ENCODE data around the gene KCNH4. TPM values are rescaled to one million over a fixed set of nuclear protein-coding genes. Genes with fewer than 3 reads are reported as not detected.

KCNH4 gene
- total RNA-seq, 1 experiment from 2014 or later, result not detected

- Histone ChIP-seq H3K9ac (ENCODE audit: low read length) (no peak overlapping the region), H3K36me3 (ENCODE audit: control insufficient read depth in 1 of 2, insufficient read depth in 2 of 2, low read length in 2 of 2) (no peaks in the 10 kb centered on the region), H3K9me3 (ENCODE audit: control insufficient read depth in 1 of 2, insufficient read depth in 1 of 2, low read depth in 1 of 2, low read length in 2 of 2) (no peaks in the 10 kb centered on the region), H2AFZ (ENCODE audit: low read depth, low read length, poor library complexity, severe bottlenecking) (no peak overlapping the region), H3K79me2 (ENCODE audit: insufficient read depth, low read length) (no peaks in the 10 kb centered on the region), H3K27me3 (ENCODE audit: insufficient read depth, low read length) (no peaks in the 10 kb centered on the region), H3K4me1 (ENCODE audit: control insufficient read depth in 1 of 2, insufficient read depth in 2 of 2, low read length in 2 of 2) (peaks cover 0 to 11% of the 10 kb centered on the region in 2 experiments; a peak in 3 of 4 replicates), H3K4me2 (ENCODE audit: low read length) (no peak overlapping the region), H3K27ac (ENCODE audit: low read depth, low read length) (no peak overlapping the region), H3K4me3 (replicated peaks in 1 of 2; ENCODE audit: low read depth in 1 of 2, low read length in 2 of 2) (no peak overlapping the region), H4K20me1 (ENCODE audit: insufficient read depth) (no peaks in the 10 kb centered on the region), H3K9me2 (ENCODE audit: insufficient read depth) (no peaks in the 10 kb centered on the region)
- ATAC-seq (no peak), DNase-seq (ENCODE audit: low read depth, low spot score) (no peak)
- ChIA-PET CTCF (no interaction called here), RAD21 (ENCODE audit: low non-redundant PET in 1 of 2, low total read pairs in 2 of 2, uncharacterized antibody in 2 of 2, unreplicated experiment in 2 of 2) (no interaction called here), POLR2A (no interaction called here)
- intact Hi-C loops (cut with micrococcal nuclease), result no loop called here
- no TSS peak for BruUV-seq (replicated peaks)
- TF ChIP-seq POLR2A (IDR thresholded peaks at IDR 0.05; ENCODE audit: borderline replicate concordance, extremely low read depth, insufficient read depth, insufficient read length), result no peak
- no peak for TF ChIP-seq YY1 (IDR thresholded peaks at IDR 0.05; ENCODE audit: extremely low read depth, insufficient replicate concordance, low read depth, low read length)
- TF ChIP-seq CTCF (IDR thresholded peaks at IDR 0.05 in 2 of 3, conservative IDR thresholded peaks at IDR 0.05 in 1 of 3; ENCODE audit: borderline replicate concordance in 1 of 3, insufficient read depth in 1 of 3, low read depth in 2 of 3, low read length in 2 of 3), result no peak
- no peak for TF ChIP-seq SRF (IDR thresholded peaks at IDR 0.05; ENCODE audit: low read depth)
- TF ChIP-seq ELF1 (IDR thresholded peaks at IDR 0.05; ENCODE audit: borderline replicate concordance, low read depth), result no peak
- TF ChIP-seq SIN3A (IDR thresholded peaks at IDR 0.05; ENCODE audit: low read depth), result no peak
- TF ChIP-seq ZBTB33 (IDR thresholded peaks at IDR 0.05; ENCODE audit: extremely low read depth, insufficient replicate concordance, low read length), result no peak
- TF ChIP-seq EZH2phosphoT487 (IDR thresholded peaks at IDR 0.05; ENCODE audit: borderline replicate concordance), result no peak
Measured at GRCh38 chr17:42227849-42228700, 47.1 kb upstream of the KCNH4 start.

All from HCT116 (cell line).